Neutrophil (primary cell): Measurements from ENCODE around the gene KRT34.

Experiments used
- H3K27ac ChIP-seq: fragments of 200-600 bp; sonication (generic); 2 replicates; pipeline ENCODE4 v1.5.1; 2016; ENCODE audit warnings: mild to moderate bottlenecking, moderate library complexity
- H3K27me3 ChIP-seq: fragments of 200-600 bp; sonication (generic); 2 replicates; pipeline ENCODE4 v1.6.0; 2016; ENCODE audit warnings: mild to moderate bottlenecking
- H3K36me3 ChIP-seq: fragments of 200-600 bp; sonication (generic); 2 replicates; pipeline ENCODE4 v1.5.1; 2017
- H3K4me1 ChIP-seq, 2 experiments: fragments of 200-600 bp in 1 of 2; sonication (generic) in 1 of 2; 1 replicate in 1 of 2; 2 replicates in 1 of 2; pipeline versions ENCODE4 v1.5.1 to v1.6.1; 2013 to 2016; ENCODE audit warnings: low read depth in 1 of 2, low read length in 1 of 2, mild to moderate bottlenecking in 1 of 2, moderate library complexity in 1 of 2; ENCODE audit not compliant: control insufficient read depth in 1 of 2, insufficient read depth in 1 of 2
- H3K4me3 ChIP-seq, 2 experiments: fragments of 200-600 bp in 1 of 2; sonication (generic) in 1 of 2; 1 replicate in 1 of 2; 2 replicates in 1 of 2; pipeline ENCODE4 v1.5.1; 2013 to 2016; ENCODE audit warnings: low read depth in 1 of 2, low read length in 1 of 2, mild to moderate bottlenecking in 1 of 2, moderate library complexity in 1 of 2
- H3K9me3 ChIP-seq: fragments of 200-600 bp; sonication (generic); 2 replicates; pipeline ENCODE4 v1.5.1; 2016
- TF ChIP-seq, protein P1 (sequence below): fragments of 200-600 bp; sonication (generic); IDR thresholded peaks from 2 replicates; pipeline ENCODE4 v1.5.1; 2016; ENCODE audit warnings: antibody characterized with exemption

KRT34 gene

DNA sequence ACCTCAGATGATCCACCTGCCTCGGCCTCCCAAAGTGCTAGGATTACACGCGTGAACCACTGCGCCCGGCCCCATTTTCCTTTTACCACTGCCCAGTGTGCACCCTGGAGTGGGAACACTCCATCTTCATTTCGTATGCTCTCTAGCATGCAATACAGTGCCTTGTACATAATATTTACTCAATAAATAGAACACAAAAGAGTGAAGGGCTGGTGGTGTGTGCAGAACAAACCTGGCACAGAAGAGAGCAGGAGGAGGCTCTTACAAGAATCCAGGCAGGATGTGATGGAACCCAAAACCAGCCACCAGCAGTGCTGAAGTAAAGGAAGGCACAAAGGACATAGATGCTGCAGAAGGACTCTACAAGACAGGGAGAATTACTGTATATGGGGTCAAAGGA is 35.0 kb upstream of the KRT34 start:
- Histone ChIP-seq H3K27me3 (peaks cover 19% of the 10 kb centered on the region), H3K4me3 (no peak overlapping the region), H3K9me3 (no peaks in the 10 kb centered on the region), H3K36me3 (no peaks in the 10 kb centered on the region), H3K4me1 (no peaks in the 10 kb centered on the region), H3K27ac (no peak overlapping the region)
- TF ChIP-seq, protein P1, sequence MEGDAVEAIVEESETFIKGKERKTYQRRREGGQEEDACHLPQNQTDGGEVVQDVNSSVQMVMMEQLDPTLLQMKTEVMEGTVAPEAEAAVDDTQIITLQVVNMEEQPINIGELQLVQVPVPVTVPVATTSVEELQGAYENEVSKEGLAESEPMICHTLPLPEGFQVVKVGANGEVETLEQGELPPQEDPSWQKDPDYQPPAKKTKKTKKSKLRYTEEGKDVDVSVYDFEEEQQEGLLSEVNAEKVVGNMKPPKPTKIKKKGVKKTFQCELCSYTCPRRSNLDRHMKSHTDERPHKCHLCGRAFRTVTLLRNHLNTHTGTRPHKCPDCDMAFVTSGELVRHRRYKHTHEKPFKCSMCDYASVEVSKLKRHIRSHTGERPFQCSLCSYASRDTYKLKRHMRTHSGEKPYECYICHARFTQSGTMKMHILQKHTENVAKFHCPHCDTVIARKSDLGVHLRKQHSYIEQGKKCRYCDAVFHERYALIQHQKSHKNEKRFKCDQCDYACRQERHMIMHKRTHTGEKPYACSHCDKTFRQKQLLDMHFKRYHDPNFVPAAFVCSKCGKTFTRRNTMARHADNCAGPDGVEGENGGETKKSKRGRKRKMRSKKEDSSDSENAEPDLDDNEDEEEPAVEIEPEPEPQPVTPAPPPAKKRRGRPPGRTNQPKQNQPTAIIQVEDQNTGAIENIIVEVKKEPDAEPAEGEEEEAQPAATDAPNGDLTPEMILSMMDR: no peak

DNA sequence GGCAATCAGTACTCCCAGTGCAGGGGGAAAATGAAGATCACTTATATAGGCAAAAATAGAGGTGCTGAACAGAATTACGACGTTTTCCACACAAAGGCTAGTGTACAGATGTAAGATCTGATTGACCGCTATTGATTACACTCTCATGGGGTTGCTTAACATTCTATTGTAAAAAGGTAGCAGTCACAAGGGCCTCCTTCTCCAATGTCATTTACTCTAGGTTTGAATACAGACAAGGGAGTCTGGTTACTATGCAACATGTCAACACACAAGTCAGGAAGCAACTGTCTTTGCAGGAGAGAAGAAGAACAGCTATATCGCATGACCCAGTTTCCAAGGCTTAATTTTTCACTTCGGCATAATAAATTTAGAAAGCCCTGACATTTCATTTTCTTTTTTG is 34.4 kb upstream of the KRT34 start:
- no peaks in the 10 kb centered on the region for H3K9me3 ChIP-seq
- H3K4me1 ChIP-seq: no peaks in the 10 kb centered on the region
- no peak overlapping the region for H3K27ac ChIP-seq
- H3K27me3 ChIP-seq: peaks cover 17% of the 10 kb centered on the region
- no peaks in the 10 kb centered on the region for H3K36me3 ChIP-seq
- no peak overlapping the region for H3K4me3 ChIP-seq
- TF ChIP-seq, protein P1: no peak

DNA sequence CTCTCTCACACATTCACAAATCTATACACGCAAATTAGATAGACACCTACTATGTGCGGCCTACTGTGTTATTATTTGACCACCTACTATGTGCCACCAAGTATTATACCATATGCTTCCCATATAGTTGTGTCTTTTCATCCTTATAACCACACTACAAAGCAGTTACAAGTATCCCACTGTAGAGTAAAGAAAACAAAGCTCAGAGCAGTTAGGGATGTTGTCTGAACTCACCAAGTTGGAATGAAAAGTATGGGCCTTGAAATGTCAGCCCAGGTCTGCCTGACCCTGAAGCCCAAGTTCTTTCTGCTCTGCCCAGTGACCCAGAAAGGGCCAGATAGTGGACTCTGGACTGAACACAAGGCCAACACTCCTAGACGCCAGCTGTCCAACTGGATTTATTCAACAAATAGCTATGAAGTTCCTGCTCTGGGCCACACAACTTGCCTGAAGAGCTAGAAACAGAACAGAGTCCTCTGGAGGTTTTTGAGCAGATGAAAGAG is 33.8 kb upstream of the KRT34 start:
- Histone ChIP-seq H3K27ac (no peak overlapping the region), H3K9me3 (no peaks in the 10 kb centered on the region), H3K4me1 (no peaks in the 10 kb centered on the region), H3K36me3 (no peaks in the 10 kb centered on the region), H3K27me3 (peaks cover 15% of the 10 kb centered on the region), H3K4me3 (no peak overlapping the region)
- TF ChIP-seq, protein P1: no peak

DNA sequence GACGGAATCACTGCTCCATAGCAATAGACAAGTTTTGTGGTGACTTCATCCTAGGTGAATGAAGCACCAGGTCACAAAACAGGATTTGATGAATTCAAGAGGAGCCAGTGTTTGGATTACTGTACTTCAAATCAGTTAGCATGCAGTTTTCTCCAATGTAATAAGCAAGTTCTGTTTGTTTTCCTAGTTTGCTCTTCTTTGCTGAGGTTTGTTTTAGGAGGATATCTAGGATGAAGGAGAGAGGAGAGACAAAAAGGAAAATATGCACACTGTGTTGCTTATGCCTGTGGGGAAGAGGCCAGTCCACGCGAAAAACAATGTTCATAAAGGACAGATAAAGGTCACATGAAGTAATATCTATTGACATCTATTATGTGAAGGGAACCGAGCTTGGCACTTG is 33.3 kb upstream of the KRT34 start:
- Histone ChIP-seq H3K27ac (no peak overlapping the region), H3K27me3 (peaks cover 11% of the 10 kb centered on the region), H3K9me3 (no peaks in the 10 kb centered on the region), H3K4me3 (no peak overlapping the region), H3K36me3 (no peaks in the 10 kb centered on the region), H3K4me1 (no peaks in the 10 kb centered on the region)
- TF ChIP-seq, protein P1: no peak

DNA sequence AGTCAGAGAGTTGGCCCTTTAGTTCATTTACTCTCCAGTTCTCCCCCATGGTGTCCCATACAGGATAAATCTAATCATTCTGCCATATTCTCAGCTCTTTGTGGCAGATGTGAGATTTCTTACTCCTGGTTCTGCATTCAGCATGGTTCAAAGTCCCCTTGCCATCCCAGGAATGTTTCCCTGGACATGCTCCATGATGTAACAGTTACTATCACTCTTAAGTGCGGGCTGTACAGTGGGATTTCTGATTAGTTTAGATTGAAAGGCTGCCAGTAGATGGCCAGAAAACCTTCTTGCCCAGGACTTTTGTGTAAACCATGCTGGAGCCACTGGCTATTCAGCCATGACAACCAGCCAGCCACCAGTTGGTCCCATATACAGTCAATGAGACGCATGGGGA is 31.9 kb upstream of the KRT34 start:
- Histone ChIP-seq H3K4me1 (no peaks in the 10 kb centered on the region), H3K27me3 (peaks cover 11% of the 10 kb centered on the region), H3K27ac (no peak overlapping the region), H3K9me3 (no peaks in the 10 kb centered on the region), H3K4me3 (no peak overlapping the region), H3K36me3 (no peaks in the 10 kb centered on the region)
- TF ChIP-seq, protein P1: no peak
